NCI-H2081 (cell line): ENCODE measurements around the gene PLPPR5.
"Not testable (repeated sequence)": the region's sequence is repeated elsewhere in the genome, so short reads cannot be mapped to it uniquely, and the experiment has no call there.

Source experiments
- DNase-seq, 2 experiments: peaks; one replicate each; lab custom pipeline; 2025; lab: John Stamatoyannopoulos, UW

PLPPR5 gene

GRCh38 chr1:98919211-98919610, 85.5 kb downstream of the PLPPR5 start:
- no peak for DNase-seq

- no peak for DNase-seq
These were observed 90.1 kb downstream of the PLPPR5 start for GRCh38 chr1:98914547-98914946.

- DNase-seq, result no peak
These were observed 93.8 kb downstream of the PLPPR5 start for GRCh38 chr1:98910827-98911226.

- no peak for DNase-seq
These were observed 95.7 kb downstream of the PLPPR5 start for GRCh38 chr1:98908980-98909379.

- DNase-seq, result no peak
These were observed 97.9 kb downstream of the PLPPR5 start for GRCh38 chr1:98906809-98907208.

GRCh38 chr1:98906361-98906760, 98.3 kb downstream of the PLPPR5 start:
- DNase-seq, result no peak

- DNase-seq, result no peak
These were observed 100.0 kb downstream of the PLPPR5 start for GRCh38 chr1:98904684-98905083.

- DNase-seq, result no peak
These were observed 100.9 kb downstream of the PLPPR5 start for GRCh38 chr1:98903726-98904125.

GRCh38 chr1:98903261-98903660, 101.4 kb downstream of the PLPPR5 start:
- DNase-seq, result no peak

- DNase-seq, result no peak
These were observed 105.7 kb downstream of the PLPPR5 start for GRCh38 chr1:98898940-98899339.

- no peak for DNase-seq
These were observed 107.2 kb downstream of the PLPPR5 start for GRCh38 chr1:98897479-98897878.

- no peak for DNase-seq
These were observed 107.8 kb downstream of the PLPPR5 start for GRCh38 chr1:98896711-98897445.

- DNase-seq, result no peak
These were observed 111.3 kb downstream of the PLPPR5 start for GRCh38 chr1:98893371-98893770.

- no peak for DNase-seq
These were observed 115.8 kb downstream of the PLPPR5 start for GRCh38 chr1:98888869-98889268.

GRCh38 chr1:98887507-98887906, 117.2 kb downstream of the PLPPR5 start:
- no peak for DNase-seq

- no peak for DNase-seq
These were observed 119.8 kb downstream of the PLPPR5 start for GRCh38 chr1:98884864-98885263.

GRCh38 chr1:98881901-98882300, 122.8 kb downstream of the PLPPR5 start:
- DNase-seq, result no peak

- not testable (repeated sequence) for DNase-seq
These were observed 123.4 kb downstream of the PLPPR5 start for GRCh38 chr1:98881234-98881633.

- no peak for DNase-seq
These were observed 129.8 kb downstream of the PLPPR5 start for GRCh38 chr1:98874828-98875227.

GRCh38 chr1:98870959-98871903, 133.4 kb downstream of the PLPPR5 start:
- DNase-seq, result no peak

GRCh38 chr1:98865796-98866195, 138.9 kb downstream of the PLPPR5 start:
- no peak for DNase-seq

- DNase-seq, result no peak
These were observed 144.3 kb downstream of the PLPPR5 start for GRCh38 chr1:98860329-98860728.

- DNase-seq, result no peak
These were observed 150.5 kb downstream of the PLPPR5 start for GRCh38 chr1:98854137-98854536.
